ENCODE results near the gene RCBTB2.

RCBTB2 gene

GRCh38 chr13:48534911-48535501 is 2.1 kb upstream of the RCBTB2 start:
- H3K27ac ChIP-seq, result no peak overlapping the region
- TF ChIP-seq ZFX (IDR thresholded peaks at IDR 0.05) (no peak), CTCF (conservative IDR thresholded peaks at IDR 0.05) (no peak)

- H3K27ac ChIP-seq, result no peak overlapping the region
- no peak for TF ChIP-seq ZFX (IDR thresholded peaks at IDR 0.05)
- no peak for TF ChIP-seq CTCF (conservative IDR thresholded peaks at IDR 0.05)
These were observed 1.2 kb upstream of the RCBTB2 start for GRCh38 chr13:48533961-48534600.

GRCh38 chr13:48532256-48532505 is 699 bp downstream of the RCBTB2 start:
- TF ChIP-seq ZFX (IDR thresholded peaks at IDR 0.05) (no peak), CTCF (conservative IDR thresholded peaks at IDR 0.05) (no peak)
- H3K27ac ChIP-seq, result peak overlapping the region; percentile 79

- TF ChIP-seq CTCF (conservative IDR thresholded peaks at IDR 0.05) (no peak), ZFX (IDR thresholded peaks at IDR 0.05) (no peak)
- peak overlapping the region; percentile 79 for H3K27ac ChIP-seq
These were observed 1.2 kb downstream of the RCBTB2 start for GRCh38 chr13:48531416-48532255.

GRCh38 chr13:48530833-48531232 is 2.0 kb downstream of the RCBTB2 start:
- TF ChIP-seq CTCF (conservative IDR thresholded peaks at IDR 0.05) (no peak), ZFX (IDR thresholded peaks at IDR 0.05) (no peak)
- H3K27ac ChIP-seq, result no peak overlapping the region

GRCh38 chr13:48528720-48529119 is 4.2 kb downstream of the RCBTB2 start:
- TF ChIP-seq ZFX (IDR thresholded peaks at IDR 0.05) (no peak), CTCF (conservative IDR thresholded peaks at IDR 0.05) (no peak)
- no peak overlapping the region for H3K27ac ChIP-seq

- no peak overlapping the region for H3K27ac ChIP-seq
- TF ChIP-seq CTCF (conservative IDR thresholded peaks at IDR 0.05), result no peak
- TF ChIP-seq ZFX (IDR thresholded peaks at IDR 0.05), result no peak
These were observed 4.9 kb downstream of the RCBTB2 start for GRCh38 chr13:48527955-48528354.
